Subcutaneous abdominal adipose tissue (tissue), 5 donors: ENCODE measurements around the gene REV3L.

Experiments used
- H3K27ac ChIP-seq: one replicate; pipeline ENCODE4 v1.7.0; 2013; ENCODE audit warnings: low read depth, mild to moderate bottlenecking, inconsistent platforms, low read length, moderate library complexity
- H3K27me3 ChIP-seq, 5 donors: one replicate each; pipeline ENCODE4 v1.7.0; 2013; ENCODE audit warnings: low read length in 5 of 5, inconsistent platforms in 1 of 5; ENCODE audit not compliant: control insufficient read depth in 5 of 5, insufficient read depth in 4 of 5
- H3K36me3 ChIP-seq, 5 donors: one replicate each; pipeline ENCODE4 v1.7.0; 2013; ENCODE audit warnings: low read length in 5 of 5; ENCODE audit not compliant: control insufficient read depth in 5 of 5, insufficient read depth in 5 of 5
- H3K4me1 ChIP-seq, 5 donors: one replicate each; pipeline ENCODE4 v1.7.0; 2013; ENCODE audit warnings: low read length in 5 of 5, mild to moderate bottlenecking in 3 of 5, moderate library complexity in 1 of 5; ENCODE audit not compliant: control insufficient read depth in 5 of 5, insufficient read depth in 5 of 5
- H3K4me3 ChIP-seq, 5 donors: one replicate each; pipeline ENCODE4 v1.7.0; 2013; ENCODE audit warnings: low read length in 5 of 5, low read depth in 1 of 5
- H3K9ac ChIP-seq, 5 donors: one replicate each; pipeline ENCODE4 v1.7.0; 2013; ENCODE audit warnings: low read length in 5 of 5, mild to moderate bottlenecking in 4 of 5, moderate library complexity in 3 of 5
- H3K9me3 ChIP-seq, 5 donors: one replicate each; pipeline ENCODE4 v1.7.0; 2013; ENCODE audit warnings: low read length in 5 of 5; ENCODE audit not compliant: control insufficient read depth in 5 of 5
- donor health status: healthy.
- donor health status: healthy.
- donor health status: healthy.
- donor health status: healthy.
- donor health status: healthy.

Gene REV3L

GRCh38 chr6:111276736-111277135 is 206.3 kb downstream of the REV3L start:
- H3K36me3 ChIP-seq, result peaks cover 17 to 45% (median 22%) of the 10 kb centered on the region in 5 donors

DNA sequence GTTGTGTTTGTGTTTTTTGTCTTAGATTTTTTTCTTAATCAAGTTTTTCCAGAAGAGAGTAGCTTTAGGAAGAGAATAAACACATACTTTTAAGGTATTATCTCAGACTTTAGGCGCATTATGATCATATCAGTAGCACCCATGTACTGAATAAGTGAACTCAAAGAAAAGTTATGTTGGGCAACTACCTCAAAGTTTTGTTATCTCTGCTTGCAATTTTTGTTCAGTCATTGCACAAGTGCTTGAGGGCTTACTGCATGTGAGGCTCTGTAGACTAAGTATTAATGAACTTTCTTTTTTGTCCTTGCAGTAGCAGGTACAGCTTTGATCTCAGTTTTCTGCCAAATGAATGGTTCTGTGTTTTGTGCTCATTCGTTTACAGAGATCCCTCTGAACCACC is 206.7 kb downstream of the REV3L start:
- no peak overlapping the region for H3K27ac ChIP-seq
- no peak overlapping the region for H3K4me3 ChIP-seq
- H3K9me3 ChIP-seq, result peaks cover 9 to 24% (median 20%) of the 10 kb centered on the region in 5 donors
- peaks cover 17 to 45% (median 22%) of the 10 kb centered on the region in 5 donors for H3K36me3 ChIP-seq
- H3K9ac ChIP-seq, result no peak overlapping the region
- H3K4me1 ChIP-seq, result peaks cover 0 to 7% (median 6%) of the 10 kb centered on the region in 5 donors
- no peaks in the 10 kb centered on the region for H3K27me3 ChIP-seq

More at GRCh38 chr6:111276736-111277135, 206.3 kb downstream of the REV3L start:
- Histone ChIP-seq H3K27me3 (no peaks in the 10 kb centered on the region), H3K27ac (no peak overlapping the region), H3K4me3 (no peak overlapping the region), H3K4me1 (peaks cover 0 to 7% (median 6%) of the 10 kb centered on the region in 5 donors), H3K9me3 (peaks cover 9 to 24% (median 20%) of the 10 kb centered on the region in 5 donors), H3K9ac (no peak overlapping the region)

DNA sequence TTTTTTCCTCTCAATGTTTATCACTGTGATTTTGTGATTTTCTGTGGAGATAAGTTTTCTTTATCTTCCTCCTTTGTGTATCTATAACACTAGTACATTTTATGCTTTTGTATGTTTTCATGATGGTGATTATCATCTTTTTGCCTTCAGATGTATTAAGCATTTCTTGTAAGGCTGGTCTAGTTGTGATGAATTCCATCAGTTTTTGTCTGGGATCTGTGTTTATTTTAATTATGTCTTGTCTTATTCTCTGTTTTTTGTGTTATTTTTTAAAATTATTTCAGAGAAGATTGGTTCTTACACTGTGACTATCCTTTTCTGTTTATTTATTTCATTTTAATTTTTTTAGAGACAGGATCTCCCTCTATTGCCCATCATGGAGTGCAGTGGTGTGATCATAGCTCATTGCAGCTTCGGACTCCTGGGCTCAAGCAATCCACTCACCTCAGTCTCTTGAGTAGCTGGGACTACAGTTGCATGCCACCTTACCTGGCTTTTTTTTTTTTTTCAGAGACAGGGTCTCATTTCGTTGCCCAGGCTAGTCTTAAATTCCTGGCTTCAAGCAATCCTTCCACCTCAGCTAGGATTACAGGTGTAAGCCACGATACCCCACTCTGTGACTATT is 208.3 kb downstream of the REV3L start:
- Histone ChIP-seq H3K27ac (no peak overlapping the region), H3K36me3 (peaks cover 15 to 42% (median 22%) of the 10 kb centered on the region in 5 donors), H3K9me3 (peaks cover 9 to 24% (median 20%) of the 10 kb centered on the region in 5 donors), H3K4me3 (no peak overlapping the region), H3K27me3 (no peaks in the 10 kb centered on the region), H3K4me1 (peaks cover 0 to 7% (median 6%) of the 10 kb centered on the region in 5 donors), H3K9ac (no peak overlapping the region)

GRCh38 chr6:111270121-111270520 is 212.9 kb downstream of the REV3L start:
- no peak overlapping the region for H3K27ac ChIP-seq
- H3K36me3 ChIP-seq, result peaks cover 22 to 42% (median 28%) of the 10 kb centered on the region in 5 donors
- H3K4me3 ChIP-seq, result no peak overlapping the region
- no peaks in the 10 kb centered on the region for H3K27me3 ChIP-seq
- H3K9ac ChIP-seq, result no peak overlapping the region
- H3K4me1 ChIP-seq, result no peaks in the 10 kb centered on the region
- peaks cover 9 to 22% (median 19%) of the 10 kb centered on the region in 5 donors for H3K9me3 ChIP-seq

- Histone ChIP-seq H3K4me1 (no peaks in the 10 kb centered on the region), H3K27ac (no peak overlapping the region), H3K9ac (no peak overlapping the region), H3K9me3 (peaks cover 6 to 15% (median 13%) of the 10 kb centered on the region in 5 donors), H3K27me3 (no peaks in the 10 kb centered on the region), H3K4me3 (no peak overlapping the region), H3K36me3 (peaks cover 18 to 39% (median 27%) of the 10 kb centered on the region in 5 donors)
Observed at GRCh38 chr6:111269401-111269970, 213.5 kb downstream of the REV3L start.

DNA sequence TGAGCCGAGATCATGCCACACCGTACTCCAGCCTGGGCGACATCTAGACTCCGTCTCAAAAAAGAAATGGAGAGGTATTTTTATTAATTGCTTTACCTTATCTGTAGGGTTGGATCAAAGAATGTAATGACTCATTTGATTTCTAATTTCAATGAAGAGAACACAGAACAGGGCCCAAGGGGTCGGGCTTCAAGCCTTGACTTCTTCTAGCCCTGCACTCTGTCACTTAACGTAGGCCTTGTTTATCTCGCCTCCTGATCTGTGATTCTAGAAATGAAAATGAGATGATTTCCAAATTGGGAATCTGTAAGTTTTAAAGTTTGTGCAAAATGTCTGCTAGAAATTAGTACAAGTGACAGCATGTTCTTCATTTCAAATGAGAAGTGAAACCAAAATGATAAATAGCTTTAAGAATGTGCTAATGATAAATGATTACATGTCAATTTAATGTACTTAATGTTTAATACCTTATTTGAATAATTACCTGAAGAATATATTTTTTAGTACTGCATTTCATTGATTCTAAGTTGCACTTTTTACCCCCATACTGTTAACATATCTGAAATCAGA is 215.2 kb downstream of the REV3L start:
- H3K4me1 ChIP-seq, result no peaks in the 10 kb centered on the region
- no peaks in the 10 kb centered on the region for H3K27me3 ChIP-seq
- no peak overlapping the region for H3K9ac ChIP-seq
- H3K9me3 ChIP-seq, result no peaks in the 10 kb centered on the region
- H3K4me3 ChIP-seq, result no peak overlapping the region
- no peak overlapping the region for H3K27ac ChIP-seq
- peaks cover 21 to 34% (median 23%) of the 10 kb centered on the region in 5 donors for H3K36me3 ChIP-seq

DNA sequence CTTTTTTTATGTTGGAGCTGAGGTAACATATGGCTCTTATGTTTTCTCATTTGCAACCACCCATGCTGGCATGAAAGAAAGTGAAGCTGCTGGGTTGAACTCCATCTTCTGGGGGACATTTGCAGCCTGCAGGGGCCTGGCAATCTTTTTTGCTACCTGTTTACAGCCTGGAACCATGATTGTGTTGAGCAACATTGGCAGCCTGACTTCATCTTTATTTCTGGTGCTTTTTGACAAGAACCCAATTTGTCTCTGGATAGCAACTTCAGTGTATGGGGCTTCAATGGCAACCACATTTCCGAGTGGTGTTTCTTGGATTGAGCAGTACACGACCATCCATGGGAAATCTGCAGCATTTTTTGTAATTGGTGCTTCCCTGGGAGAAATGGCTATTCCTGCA is 216.7 kb downstream of the REV3L start:
- Histone ChIP-seq H3K36me3 (peaks cover 21 to 34% (median 23%) of the 10 kb centered on the region in 5 donors), H3K27ac (no peak overlapping the region), H3K9ac (no peak overlapping the region), H3K4me3 (no peak overlapping the region), H3K27me3 (no peaks in the 10 kb centered on the region), H3K4me1 (no peaks in the 10 kb centered on the region), H3K9me3 (no peaks in the 10 kb centered on the region)

GRCh38 chr6:111265842-111266241 is 217.2 kb downstream of the REV3L start:
- H3K4me1 ChIP-seq, result peaks cover 0 to under 1% (median under 1%) of the 10 kb centered on the region in 5 donors
- H3K9me3 ChIP-seq, result no peaks in the 10 kb centered on the region
- H3K4me3 ChIP-seq, result no peak overlapping the region
- no peaks in the 10 kb centered on the region for H3K27me3 ChIP-seq
- peaks cover 21 to 34% (median 23%) of the 10 kb centered on the region in 5 donors for H3K36me3 ChIP-seq
- no peak overlapping the region for H3K27ac ChIP-seq
- H3K9ac ChIP-seq, result no peak overlapping the region

DNA sequence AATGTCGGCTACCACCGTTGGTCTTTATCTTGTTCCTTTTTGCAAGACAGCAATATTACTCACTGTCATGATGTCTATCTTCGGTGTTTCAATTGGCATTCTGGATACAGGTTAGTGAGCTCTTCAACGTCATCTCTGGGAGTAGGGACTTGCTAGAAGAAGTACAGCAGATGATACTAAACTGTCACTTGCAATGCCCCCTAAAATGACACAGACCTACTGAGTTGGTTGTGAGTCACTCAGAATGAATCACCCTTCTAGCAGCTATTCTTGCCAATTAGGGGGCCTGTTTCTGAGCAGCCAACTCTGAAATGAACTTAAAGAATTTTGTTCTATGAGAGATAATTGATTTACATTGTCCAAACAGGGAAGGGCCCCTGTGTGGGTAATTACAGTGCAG is 219.2 kb downstream of the REV3L start:
- Histone ChIP-seq H3K4me3 (no peak overlapping the region), H3K9me3 (no peaks in the 10 kb centered on the region), H3K4me1 (peaks cover 0 to 16% (median 15%) of the 10 kb centered on the region in 5 donors), H3K27ac (no peak overlapping the region), H3K27me3 (no peaks in the 10 kb centered on the region), H3K36me3 (peaks cover 17 to 29% (median 20%) of the 10 kb centered on the region in 5 donors), H3K9ac (no peak overlapping the region)
